Spleen (tissue), 11 donors: Measurements from ENCODE around the gene RNF130. TPM values are rescaled to one million over a fixed set of nuclear protein-coding genes. Genes with fewer than 3 reads are reported as not detected.

Experiments used
- DNase-seq: peaks from one replicate; pipeline ENCODE4 v3.0.0-alpha.2; 2020
- H3K27ac ChIP-seq, 8 donors: fragments of 200-600 bp; sonication (generic) in 7 of 8; 1 replicate in 4 of 8; 2 replicates in 4 of 8; pipeline versions ENCODE4 v1.5.0 to v1.8.0; 2016 to 2021; ENCODE audit warnings: inconsistent platforms in 4 of 8, mild to moderate bottlenecking in 4 of 8, moderate library complexity in 1 of 8
- H3K27me3 ChIP-seq, 7 donors: fragments of 200-600 bp; sonication (generic) in 6 of 7; replicated peaks in 1 of 7; 1 replicate in 4 of 7; 2 replicates in 3 of 7; pipeline versions ENCODE4 v1.5.0 to v1.8.0; 2016 to 2021; ENCODE audit warnings: inconsistent platforms in 3 of 7, mild to moderate bottlenecking in 1 of 7
- H3K36me3 ChIP-seq, 6 donors: fragments of 200-600 bp; sonication (generic) in 5 of 6; 1 replicate in 4 of 6; 2 replicates in 2 of 6; pipeline versions ENCODE4 v1.5.0 to v1.8.0; 2016 to 2021; ENCODE audit warnings: inconsistent platforms in 2 of 6
- H3K4me1 ChIP-seq, 6 donors: fragments of 200-600 bp; sonication (generic) in 5 of 6; 1 replicate in 3 of 6; 2 replicates in 3 of 6; pipeline versions ENCODE4 v1.5.0 to v1.8.0; 2016 to 2021; ENCODE audit warnings: inconsistent platforms in 3 of 6
- H3K4me3 ChIP-seq, 8 donors: fragments of 200-600 bp; sonication (generic) in 7 of 8; 1 replicate in 4 of 8; 2 replicates in 4 of 8; pipeline versions ENCODE4 v1.5.0 to v1.8.0; 2016 to 2021; ENCODE audit warnings: inconsistent platforms in 4 of 8, mild to moderate bottlenecking in 4 of 8, moderate library complexity in 2 of 8
- H3K9me3 ChIP-seq, 8 donors: fragments of 200-600 bp; sonication (generic) in 7 of 8; 1 replicate in 4 of 8; 2 replicates in 4 of 8; pipeline versions ENCODE4 v1.5.0 to v1.8.0; 2016 to 2021; ENCODE audit warnings: inconsistent platforms in 4 of 8
- POLR2A ChIP-seq, 3 donors: fragments of 450-650 bp; IDR thresholded peaks; one replicate each; pipeline ENCODE4 v1.5.1; 2017; ENCODE audit warnings: antibody characterized with exemption in 3 of 3, mild to moderate bottlenecking in 1 of 3
- POLR2AphosphoS5 ChIP-seq, 3 donors: sonication (generic); formaldehyde crosslinking; IDR thresholded peaks; one replicate each; pipeline ENCODE4 v1.5.1; 2017; ENCODE audit warnings: antibody characterized with exemption in 3 of 3
- WGBS, 5 donors: extraction: QIAGEN DNeasy Blood & Tissue Kit in 3 of 5; methylation state at CpG; one replicate each; pipeline versions ENCODE4 v1.1.5 to v1.1.7; 2013 to 2018; 5-methylcytosine and 5-hydroxymethylcytosine counted together
- intact Hi-C: fragments of 100-400 bp; cut with DNase I; formaldehyde crosslinking; loops from one replicate; pipeline ENCODE4 v1.15.0; 2023; ENCODE audit warnings: low total_unique reads
- polyA plus RNA-seq, 3 donors: library from polyadenylated mRNA; stranded (reverse); fragments of 200-250 nt; gene quantifications; one replicate each; pipeline ENCODE4 v1.2.1, GENCODE V29; 2013
- total RNA-seq, 7 donors: library from RNA; depleted of rRNA in 3 of 7; stranded (reverse); fragments of >200 nt in 3 of 7; fragmentation: NEBNext Ultra II Directional in 4 of 7; extraction: Animal tissue kit (Norgen Biotek cat#: 25700) in 4 of 7; gene quantifications; one replicate each; pipeline versions ENCODE4 v1.1.0 to v1.2.1, GENCODE V29; 2016 to 2021
- TF ChIP-seq, protein P1 (sequence below), 11 experiments: fragments of 200-600 bp in 7 of 11; fragments of 450-650 bp in 4 of 11; sonication (generic) in 4 of 11; IDR thresholded peaks in 8 of 11; conservative IDR thresholded peaks in 3 of 11; 1 replicate in 7 of 11; 2 replicates in 4 of 11; pipeline versions ENCODE4 v1.4.0 to v1.8.0; 2016 to 2021; ENCODE audit warnings: antibody characterized with exemption in 11 of 11, inconsistent platforms in 4 of 11, mild to moderate bottlenecking in 1 of 11
- donor health status: healthy with polysubstance abuse.
- donor health status: DM: no; HTN: no; CAD: no; lungs with moderate emphysema.
- donor health status: DM: no; HTN: no; CAD: no.
- donor health status: Bipolar disorder and iron deficiency.
- donor health status: healthy.
- donor health status: DM: no; HTN: no; CAD: no.
- donor health status: DM: yes; HTN: yes; CAD: no.

Gene RNF130
- total and polyA plus RNA-seq, 10 donors = 44.1 to 119 (median 82.7) TPM

GRCh38 chr5:179907556-179908324 lies 163.8 kb downstream of the RNF130 start, which contains the start of gene TBC1D9B:
Gene TBC1D9B, minus strand, starts transcription at chr5:179907897. Its CDS starts 76 bp downstream, at chr5:179907821.
- peaks cover 0 to 23% (median 11%) of the 10 kb centered on the region in 6 donors for H3K36me3 ChIP-seq
- peak within 1 kb of the TSS; percentile 49 to 89 (median 71) for H3K27ac ChIP-seq
- intact Hi-C loops = loop anchor here (5.0 kb wide), 1 partner anchor 100 kb away; the partner anchor contains the start of gene MGAT4B
- no peaks in the 10 kb centered on the region for H3K27me3 ChIP-seq
- H3K4me1 ChIP-seq = peaks cover 11 to 34% (median 26%) of the 10 kb centered on the region in 6 donors
- WGBS, 5 donors = 1 to 16% (median 2%) methylated on average over 9 to 105 of the region's 105 CpGs
- H3K4me3 ChIP-seq = peak within 1 kb of the TSS; percentile 38 to 82 (median 56)
- no peaks in the 10 kb centered on the region for H3K9me3 ChIP-seq
- TF ChIP-seq POLR2A (IDR thresholded peaks at IDR 0.05) (no peak), POLR2AphosphoS5 (IDR thresholded peaks at IDR 0.05) (peak; percentile 78 to 81 (median 80))
- TF ChIP-seq, protein P1, sequence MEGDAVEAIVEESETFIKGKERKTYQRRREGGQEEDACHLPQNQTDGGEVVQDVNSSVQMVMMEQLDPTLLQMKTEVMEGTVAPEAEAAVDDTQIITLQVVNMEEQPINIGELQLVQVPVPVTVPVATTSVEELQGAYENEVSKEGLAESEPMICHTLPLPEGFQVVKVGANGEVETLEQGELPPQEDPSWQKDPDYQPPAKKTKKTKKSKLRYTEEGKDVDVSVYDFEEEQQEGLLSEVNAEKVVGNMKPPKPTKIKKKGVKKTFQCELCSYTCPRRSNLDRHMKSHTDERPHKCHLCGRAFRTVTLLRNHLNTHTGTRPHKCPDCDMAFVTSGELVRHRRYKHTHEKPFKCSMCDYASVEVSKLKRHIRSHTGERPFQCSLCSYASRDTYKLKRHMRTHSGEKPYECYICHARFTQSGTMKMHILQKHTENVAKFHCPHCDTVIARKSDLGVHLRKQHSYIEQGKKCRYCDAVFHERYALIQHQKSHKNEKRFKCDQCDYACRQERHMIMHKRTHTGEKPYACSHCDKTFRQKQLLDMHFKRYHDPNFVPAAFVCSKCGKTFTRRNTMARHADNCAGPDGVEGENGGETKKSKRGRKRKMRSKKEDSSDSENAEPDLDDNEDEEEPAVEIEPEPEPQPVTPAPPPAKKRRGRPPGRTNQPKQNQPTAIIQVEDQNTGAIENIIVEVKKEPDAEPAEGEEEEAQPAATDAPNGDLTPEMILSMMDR (IDR thresholded peaks at IDR 0.05 in 8 of 11, conservative IDR thresholded peaks at IDR 0.05 in 3 of 11) = peak in 10 of 11 experiments; percentile 24 to 76 (median 52)
- DNase-seq = peak; percentile 94

DNA sequence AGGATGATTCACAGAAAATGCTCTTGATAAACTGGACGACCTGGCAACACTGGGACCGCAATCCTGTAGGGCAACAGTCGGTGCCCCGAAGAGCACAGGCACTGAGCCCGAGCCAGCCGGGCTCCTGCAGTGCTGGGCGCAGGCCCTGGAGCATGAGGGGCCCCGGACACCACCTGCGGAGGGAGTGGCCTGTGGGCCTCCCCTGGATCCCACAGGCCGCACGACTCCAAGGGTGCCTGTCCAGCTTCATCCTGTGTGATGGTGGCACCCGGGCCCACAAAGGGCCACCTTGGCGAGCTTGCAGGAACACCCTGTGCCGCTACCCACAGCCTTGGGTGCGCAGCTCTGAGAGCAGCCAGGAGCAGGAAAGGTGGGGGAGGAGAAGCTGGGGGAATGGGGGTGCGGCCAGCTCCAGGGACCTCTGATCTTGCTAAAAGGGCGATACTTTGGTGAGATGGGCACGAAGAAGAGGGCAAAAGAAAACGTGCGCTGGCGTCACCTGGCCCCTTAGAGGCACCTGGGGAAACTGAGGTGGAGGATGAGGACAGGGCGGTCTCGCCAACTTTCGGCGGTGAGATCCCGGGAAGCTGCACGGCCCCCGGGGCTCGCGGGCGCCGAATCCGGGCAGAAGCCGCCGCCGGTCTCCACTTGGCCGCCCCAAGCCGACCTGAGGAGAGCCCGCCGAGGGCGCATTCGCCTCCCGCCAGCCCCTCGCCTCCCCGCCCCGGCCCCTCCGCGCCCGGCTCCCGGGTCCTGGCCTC lies 164.6 kb downstream of the RNF130 start:
- peak overlapping the region; percentile 38 to 82 (median 56) for H3K4me3 ChIP-seq
- H3K4me1 ChIP-seq = peaks cover 11 to 40% (median 29%) of the 10 kb centered on the region in 6 donors
- no peaks in the 10 kb centered on the region for H3K9me3 ChIP-seq
- peaks cover 0 to 31% (median 18%) of the 10 kb centered on the region in 6 donors for H3K36me3 ChIP-seq
- 17 to 22% (median 20%) methylated on average over 29 to 50 of the region's 50 CpGs for WGBS, 5 donors
- peak; percentile 85 for DNase-seq
- peak overlapping the region in 6 of 8 donors; percentile 1 to 89 (median 72) for H3K27ac ChIP-seq
- intact Hi-C loops = loop anchor here (5.0 kb wide), 1 partner anchor 100 kb away; the partner anchor contains the start of gene MGAT4B
- no peaks in the 10 kb centered on the region for H3K27me3 ChIP-seq
- no peak for TF ChIP-seq POLR2AphosphoS5 (IDR thresholded peaks at IDR 0.05)
- TF ChIP-seq, protein P1 (IDR thresholded peaks at IDR 0.05 in 8 of 11, conservative IDR thresholded peaks at IDR 0.05 in 3 of 11) = no peak
- no peak for TF ChIP-seq POLR2A (IDR thresholded peaks at IDR 0.05)

DNA sequence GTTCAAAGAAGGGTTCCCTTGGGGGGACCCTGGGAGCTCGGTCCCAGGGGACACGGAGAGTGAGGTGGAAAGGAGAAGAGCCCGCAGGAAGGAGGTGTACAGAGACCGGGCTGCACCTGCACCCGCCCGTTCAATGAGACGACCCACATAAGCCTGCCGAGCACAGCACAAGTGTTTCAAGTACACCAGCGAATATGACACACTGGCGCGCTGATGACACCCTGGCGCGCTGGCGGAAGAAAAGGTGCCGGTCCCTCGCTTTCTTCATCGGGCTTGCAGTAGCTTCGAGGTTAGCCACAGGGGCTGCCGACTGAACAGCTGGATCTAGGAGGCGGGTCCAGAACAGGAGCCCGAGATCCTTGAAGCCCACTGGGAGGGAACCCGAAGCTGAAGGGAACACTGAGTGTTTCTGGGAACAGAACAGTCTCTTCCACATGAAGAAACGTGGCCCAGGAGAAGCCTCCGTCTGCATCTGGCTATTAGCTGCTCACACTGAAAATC lies 165.2 kb downstream of the RNF130 start:
- WGBS, 5 donors = 76 to 84% (median 81%) methylated on average over 24 of the region's 24 CpGs
- no peak for TF ChIP-seq POLR2A (IDR thresholded peaks at IDR 0.05)
- no peak for TF ChIP-seq POLR2AphosphoS5 (IDR thresholded peaks at IDR 0.05)
- TF ChIP-seq, protein P1 (IDR thresholded peaks at IDR 0.05 in 8 of 11, conservative IDR thresholded peaks at IDR 0.05 in 3 of 11) = no peak
- Histone ChIP-seq H3K27me3 (no peaks in the 10 kb centered on the region), H3K36me3 (peaks cover 0 to 37% (median 19%) of the 10 kb centered on the region in 6 donors), H3K4me1 (peaks cover 14 to 45% (median 34%) of the 10 kb centered on the region in 6 donors), H3K27ac (peak overlapping the region in 4 of 8 donors; percentile 1 to 89 (median 78)), H3K4me3 (peak overlapping the region in 5 of 8 donors; percentile 55 to 82 (median 59)), H3K9me3 (no peaks in the 10 kb centered on the region)
- DNase-seq = peak; percentile 66
- intact Hi-C loops = loop anchor here (5.0 kb wide), 1 partner anchor 99 kb away; the partner anchor contains the start of gene MGAT4B
